ENCODE results near the gene WDR7.

WDR7 gene

DNA sequence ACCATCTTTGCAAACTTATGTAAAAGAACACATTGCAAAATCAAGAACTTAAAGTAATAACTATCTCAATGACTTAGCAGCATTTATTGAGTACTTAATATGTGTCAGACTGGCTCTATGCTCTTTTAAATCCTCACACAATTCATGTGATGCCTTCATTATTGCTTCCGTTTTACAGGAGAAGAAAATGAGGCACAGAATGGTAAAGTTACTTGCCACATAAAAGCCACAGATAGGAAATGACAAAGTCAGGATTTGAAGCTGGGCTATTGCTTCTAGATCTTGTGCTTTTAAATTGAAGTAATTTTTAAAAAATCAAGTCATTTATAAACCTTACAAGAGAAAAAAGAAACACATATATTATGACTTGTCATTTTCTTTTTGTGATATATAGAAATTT, 174.2 kb downstream of the WDR7 start:
- Histone ChIP-seq H3K4me3 (ENCODE audit: insufficient read depth, low read depth, low read length) (no peak overlapping the region), H3K9me3 (ENCODE audit: control insufficient read depth, low read length) (no peaks in the 10 kb centered on the region), H3K27ac (ENCODE audit: insufficient read depth, low read depth, low read length, poor library complexity, severe bottlenecking) (no peak overlapping the region), H3K27me3 (ENCODE audit: control insufficient read depth, insufficient read depth, low read length, poor library complexity, severe bottlenecking) (no peaks in the 10 kb centered on the region), H3K36me3 (ENCODE audit: control insufficient read depth, insufficient read depth, low read length) (no peaks in the 10 kb centered on the region), H3K4me1 (ENCODE audit: control insufficient read depth, insufficient read depth, low read length) (no peaks in the 10 kb centered on the region)
- WGBS, 2 experiments, result 92 to 94% methylated on average over 1 of the region's 1 CpG

DNA sequence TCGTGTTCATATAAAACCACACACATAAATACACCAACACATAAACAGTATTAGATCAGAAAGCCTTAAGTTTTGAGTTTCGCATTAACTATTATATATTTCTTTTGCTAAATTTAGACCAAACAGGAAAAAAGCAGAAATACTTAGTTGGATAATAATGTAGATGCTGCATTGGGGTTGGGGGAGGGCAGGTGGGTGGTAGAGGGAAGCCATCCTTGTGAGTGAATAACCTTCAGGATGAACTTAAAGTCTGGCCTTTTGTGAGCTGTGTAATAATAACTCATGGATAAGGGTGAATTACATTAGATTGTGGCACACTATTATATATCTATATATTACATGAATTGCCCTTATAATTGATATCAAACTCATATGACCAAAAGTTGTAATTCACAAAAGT, 174.7 kb downstream of the WDR7 start:
- no peak overlapping the region for H3K4me3 ChIP-seq (ENCODE audit: insufficient read depth, low read depth, low read length)
- no peaks in the 10 kb centered on the region for H3K36me3 ChIP-seq (ENCODE audit: control insufficient read depth, insufficient read depth, low read length)
- no peaks in the 10 kb centered on the region for H3K4me1 ChIP-seq (ENCODE audit: control insufficient read depth, insufficient read depth, low read length)
- H3K27ac ChIP-seq (ENCODE audit: insufficient read depth, low read depth, low read length, poor library complexity, severe bottlenecking), result no peak overlapping the region
- 100% methylated on average over 2 of the region's 2 CpGs; no CpG with 5 or more reads in 1 of the 2 experiments for WGBS, 2 experiments
- H3K27me3 ChIP-seq (ENCODE audit: control insufficient read depth, insufficient read depth, low read length, poor library complexity, severe bottlenecking), result no peaks in the 10 kb centered on the region
- no peaks in the 10 kb centered on the region for H3K9me3 ChIP-seq (ENCODE audit: control insufficient read depth, low read length)

DNA sequence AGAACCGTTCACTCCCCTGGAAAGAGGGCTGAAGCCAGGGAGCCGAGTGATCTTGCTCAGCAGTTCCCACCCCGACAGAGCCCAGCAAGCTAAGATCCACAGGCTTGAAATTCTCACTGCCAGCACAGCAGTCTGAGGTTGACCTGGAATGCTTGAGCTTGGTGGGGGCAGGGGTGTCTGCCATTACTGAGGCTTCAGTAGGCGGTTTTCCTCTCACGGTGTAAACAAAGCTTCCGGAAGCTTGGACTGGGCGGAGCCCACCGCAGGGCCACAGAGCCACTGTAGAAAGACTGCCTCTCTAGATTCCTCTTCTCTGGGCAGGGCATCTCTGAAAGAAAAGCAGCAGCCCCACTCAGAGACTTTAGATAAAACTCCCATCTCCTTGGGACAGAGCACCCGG, 180.8 kb downstream of the WDR7 start:
- H3K27me3 ChIP-seq (ENCODE audit: control insufficient read depth, insufficient read depth, low read length, poor library complexity, severe bottlenecking), result no peaks in the 10 kb centered on the region
- H3K27ac ChIP-seq (ENCODE audit: insufficient read depth, low read depth, low read length, poor library complexity, severe bottlenecking), result no peak overlapping the region
- WGBS, 2 experiments, result 83 to 84% methylated on average over 9 of the region's 9 CpGs
- H3K4me1 ChIP-seq (ENCODE audit: control insufficient read depth, insufficient read depth, low read length), result peaks cover 6% of the 10 kb centered on the region
- H3K9me3 ChIP-seq (ENCODE audit: control insufficient read depth, low read length), result no peaks in the 10 kb centered on the region
- H3K36me3 ChIP-seq (ENCODE audit: control insufficient read depth, insufficient read depth, low read length), result no peaks in the 10 kb centered on the region
- no peak overlapping the region for H3K4me3 ChIP-seq (ENCODE audit: insufficient read depth, low read depth, low read length)

DNA sequence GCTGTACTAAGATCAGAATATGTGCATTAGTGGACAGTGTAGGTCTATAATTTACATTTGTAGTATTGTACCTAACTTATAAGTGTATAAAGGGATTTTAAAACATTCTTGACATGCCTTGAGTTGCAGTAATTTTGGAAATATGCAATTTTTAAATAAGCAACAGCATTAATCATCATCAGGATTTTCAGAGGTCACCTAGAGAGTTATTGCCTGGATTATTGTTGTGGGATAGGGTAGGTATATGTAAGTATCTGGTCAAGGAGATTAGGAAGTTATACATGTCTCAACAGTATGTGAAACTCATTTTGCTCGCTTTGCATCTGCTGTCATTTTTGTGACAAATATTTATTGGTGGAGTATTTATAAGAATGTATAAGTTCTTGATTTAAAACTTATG, 184.2 kb downstream of the WDR7 start:
- no peaks in the 10 kb centered on the region for H3K9me3 ChIP-seq (ENCODE audit: control insufficient read depth, low read length)
- H3K4me3 ChIP-seq (ENCODE audit: insufficient read depth, low read depth, low read length), result no peak overlapping the region
- WGBS, 2 experiments, result 89 to 100% methylated on average over 1 of the region's 1 CpG
- H3K4me1 ChIP-seq (ENCODE audit: control insufficient read depth, insufficient read depth, low read length), result peaks cover 6% of the 10 kb centered on the region
- H3K36me3 ChIP-seq (ENCODE audit: control insufficient read depth, insufficient read depth, low read length), result no peaks in the 10 kb centered on the region
- no peak overlapping the region for H3K27ac ChIP-seq (ENCODE audit: insufficient read depth, low read depth, low read length, poor library complexity, severe bottlenecking)
- no peaks in the 10 kb centered on the region for H3K27me3 ChIP-seq (ENCODE audit: control insufficient read depth, insufficient read depth, low read length, poor library complexity, severe bottlenecking)

DNA sequence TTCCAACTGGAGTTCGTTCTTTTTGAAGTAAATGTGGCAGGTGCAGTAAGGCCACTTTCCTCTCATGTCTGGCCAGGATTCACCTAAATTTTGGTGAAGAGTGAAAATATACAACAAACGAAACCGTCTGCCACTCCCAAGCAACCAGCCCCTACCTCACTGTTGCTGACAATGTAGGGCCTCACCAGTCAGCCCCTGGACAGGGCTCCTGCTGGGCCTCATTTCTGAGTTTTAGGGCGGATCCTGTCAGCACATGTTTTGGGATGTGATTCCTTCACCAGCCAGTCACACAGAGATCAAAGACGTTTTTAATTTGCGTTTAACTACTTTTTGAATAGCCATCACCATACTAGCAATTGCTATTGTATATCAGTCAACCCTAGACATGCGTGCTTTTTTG, 185.0 kb downstream of the WDR7 start:
- Histone ChIP-seq H3K9me3 (ENCODE audit: control insufficient read depth, low read length) (no peaks in the 10 kb centered on the region), H3K27me3 (ENCODE audit: control insufficient read depth, insufficient read depth, low read length, poor library complexity, severe bottlenecking) (no peaks in the 10 kb centered on the region), H3K36me3 (ENCODE audit: control insufficient read depth, insufficient read depth, low read length) (no peaks in the 10 kb centered on the region), H3K27ac (ENCODE audit: insufficient read depth, low read depth, low read length, poor library complexity, severe bottlenecking) (no peak overlapping the region), H3K4me3 (ENCODE audit: insufficient read depth, low read depth, low read length) (no peak overlapping the region), H3K4me1 (ENCODE audit: control insufficient read depth, insufficient read depth, low read length) (peaks cover 6% of the 10 kb centered on the region)
- 56 to 71% methylated on average over 7 of the region's 7 CpGs for WGBS, 2 experiments

DNA sequence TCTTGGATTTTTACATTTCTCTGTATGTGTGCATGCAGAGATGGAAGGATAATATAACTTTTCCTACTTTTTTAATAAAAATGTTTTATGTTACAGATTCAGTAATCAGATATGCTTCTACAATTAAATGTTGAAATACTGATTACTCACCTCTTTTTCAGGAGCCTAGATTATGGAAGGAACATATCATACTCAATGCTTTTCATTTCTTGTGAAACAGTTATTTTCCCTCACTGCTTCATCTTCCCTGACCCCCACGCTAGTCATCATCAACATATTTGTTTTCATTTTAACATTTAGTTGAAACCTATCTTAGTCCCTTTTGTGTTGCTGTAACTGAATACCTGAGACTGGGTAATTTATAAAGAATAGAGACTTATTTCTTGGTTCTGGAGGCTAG, 190.7 kb downstream of the WDR7 start:
- no peaks in the 10 kb centered on the region for H3K27me3 ChIP-seq (ENCODE audit: control insufficient read depth, insufficient read depth, low read length, poor library complexity, severe bottlenecking)
- no peak overlapping the region for H3K4me3 ChIP-seq (ENCODE audit: insufficient read depth, low read depth, low read length)
- WGBS, 2 experiments, result 100% methylated on average over 1 of the region's 1 CpG
- H3K27ac ChIP-seq (ENCODE audit: insufficient read depth, low read depth, low read length, poor library complexity, severe bottlenecking), result no peak overlapping the region
- H3K36me3 ChIP-seq (ENCODE audit: control insufficient read depth, insufficient read depth, low read length), result no peaks in the 10 kb centered on the region
- no peaks in the 10 kb centered on the region for H3K9me3 ChIP-seq (ENCODE audit: control insufficient read depth, low read length)
- H3K4me1 ChIP-seq (ENCODE audit: control insufficient read depth, insufficient read depth, low read length), result no peaks in the 10 kb centered on the region

DNA sequence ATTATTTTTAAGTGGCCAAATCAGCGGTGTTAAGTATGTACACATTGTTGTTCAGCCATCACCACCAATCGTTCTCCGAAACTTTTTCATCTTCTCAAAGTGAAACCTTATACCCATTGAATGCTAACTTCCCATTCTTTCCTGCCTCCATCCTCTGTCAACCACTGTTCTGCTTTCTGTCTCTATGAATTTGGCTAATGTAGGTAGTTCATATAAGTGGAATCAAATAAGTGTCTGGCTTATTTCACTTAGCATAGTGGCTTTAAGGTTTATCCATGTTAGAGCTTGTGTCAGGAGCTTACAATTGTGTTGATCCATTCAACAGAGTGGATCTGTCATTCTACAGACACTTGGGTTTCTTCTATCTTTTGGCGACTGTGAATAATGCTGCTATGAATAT, 192.1 kb downstream of the WDR7 start:
- Histone ChIP-seq H3K27ac (ENCODE audit: insufficient read depth, low read depth, low read length, poor library complexity, severe bottlenecking) (no peak overlapping the region), H3K36me3 (ENCODE audit: control insufficient read depth, insufficient read depth, low read length) (no peaks in the 10 kb centered on the region), H3K4me1 (ENCODE audit: control insufficient read depth, insufficient read depth, low read length) (no peaks in the 10 kb centered on the region), H3K27me3 (ENCODE audit: control insufficient read depth, insufficient read depth, low read length, poor library complexity, severe bottlenecking) (no peaks in the 10 kb centered on the region), H3K4me3 (ENCODE audit: insufficient read depth, low read depth, low read length) (no peak overlapping the region), H3K9me3 (ENCODE audit: control insufficient read depth, low read length) (no peaks in the 10 kb centered on the region)
- WGBS, 2 experiments, result 95 to 96% methylated on average over 4 of the region's 4 CpGs

DNA sequence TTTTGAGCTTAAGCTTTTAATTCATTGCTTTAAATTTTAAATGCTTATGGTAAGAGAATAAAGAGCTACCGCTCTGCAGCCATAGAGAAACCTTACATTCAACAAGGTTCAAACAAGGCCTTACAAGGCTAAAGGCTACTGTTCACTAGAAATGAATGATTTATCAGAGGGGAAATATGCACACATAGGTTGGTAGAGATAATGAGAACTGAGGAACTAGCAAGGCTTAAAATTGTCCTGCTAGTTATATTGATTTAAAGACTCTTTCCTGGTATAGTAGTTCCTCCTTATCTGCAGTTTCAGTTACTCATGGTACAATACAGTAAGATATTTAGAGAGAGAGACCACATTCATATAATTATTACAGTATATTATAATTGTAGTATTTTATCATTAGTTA, 193.4 kb downstream of the WDR7 start:
- Histone ChIP-seq H3K4me3 (ENCODE audit: insufficient read depth, low read depth, low read length) (no peak overlapping the region), H3K9me3 (ENCODE audit: control insufficient read depth, low read length) (no peaks in the 10 kb centered on the region), H3K27ac (ENCODE audit: insufficient read depth, low read depth, low read length, poor library complexity, severe bottlenecking) (no peak overlapping the region), H3K36me3 (ENCODE audit: control insufficient read depth, insufficient read depth, low read length) (no peaks in the 10 kb centered on the region), H3K27me3 (ENCODE audit: control insufficient read depth, insufficient read depth, low read length, poor library complexity, severe bottlenecking) (no peaks in the 10 kb centered on the region), H3K4me1 (ENCODE audit: control insufficient read depth, insufficient read depth, low read length) (no peaks in the 10 kb centered on the region)
- WGBS, 2 experiments, result 100% methylated on average over 1 of the region's 1 CpG; no CpG with 5 or more reads in 1 of the 2 experiments

DNA sequence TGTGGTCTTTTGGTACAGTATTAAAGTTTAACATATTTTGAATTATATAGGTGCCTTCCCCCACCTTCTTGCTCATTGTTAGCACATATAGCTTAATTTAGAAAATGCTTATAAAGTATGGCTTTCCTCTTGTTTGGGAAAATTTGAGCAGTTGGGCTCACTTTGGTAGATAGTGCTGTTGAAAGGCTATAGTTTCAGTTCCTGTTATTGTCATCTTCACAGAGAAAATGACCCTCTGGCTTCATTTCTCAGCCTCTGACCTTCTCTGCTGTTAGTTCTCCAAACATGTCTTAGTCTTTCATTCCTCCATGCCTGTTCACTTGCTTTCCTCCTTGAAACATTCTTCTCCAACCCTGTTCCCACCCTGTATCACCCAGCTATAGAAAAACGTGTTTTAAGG, 200.6 kb downstream of the WDR7 start:
- no peak overlapping the region for H3K4me3 ChIP-seq (ENCODE audit: insufficient read depth, low read depth, low read length)
- H3K36me3 ChIP-seq (ENCODE audit: control insufficient read depth, insufficient read depth, low read length), result no peaks in the 10 kb centered on the region
- WGBS, 2 experiments, result 66 to 80% methylated on average over 1 of the region's 1 CpG
- no peaks in the 10 kb centered on the region for H3K9me3 ChIP-seq (ENCODE audit: control insufficient read depth, low read length)
- no peak overlapping the region for H3K27ac ChIP-seq (ENCODE audit: insufficient read depth, low read depth, low read length, poor library complexity, severe bottlenecking)
- no peaks in the 10 kb centered on the region for H3K4me1 ChIP-seq (ENCODE audit: control insufficient read depth, insufficient read depth, low read length)
- no peaks in the 10 kb centered on the region for H3K27me3 ChIP-seq (ENCODE audit: control insufficient read depth, insufficient read depth, low read length, poor library complexity, severe bottlenecking)

DNA sequence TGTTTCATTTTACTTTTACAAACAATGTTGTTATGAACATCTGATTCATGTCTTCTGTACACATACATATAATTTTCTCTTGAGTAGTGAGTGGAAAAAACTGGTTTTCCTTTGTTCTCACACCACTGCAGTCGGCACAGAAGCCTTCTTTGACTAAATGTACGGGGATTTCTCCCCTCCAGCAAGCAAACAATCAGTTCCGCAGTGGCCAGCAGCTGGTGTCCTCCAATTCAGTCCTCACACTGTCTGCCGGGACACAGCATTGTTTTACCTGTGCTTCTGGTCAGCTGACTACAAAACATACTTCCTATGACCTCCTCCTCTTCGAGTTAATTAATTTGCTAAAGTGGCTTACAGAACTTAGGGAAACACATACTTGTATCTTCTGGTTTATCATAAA, 202.8 kb downstream of the WDR7 start:
- 80 to 86% methylated on average over 4 to 5 of the region's 5 CpGs for WGBS, 2 experiments
- Histone ChIP-seq H3K4me1 (ENCODE audit: control insufficient read depth, insufficient read depth, low read length) (no peaks in the 10 kb centered on the region), H3K27ac (ENCODE audit: insufficient read depth, low read depth, low read length, poor library complexity, severe bottlenecking) (no peak overlapping the region), H3K4me3 (ENCODE audit: insufficient read depth, low read depth, low read length) (no peak overlapping the region), H3K9me3 (ENCODE audit: control insufficient read depth, low read length) (no peaks in the 10 kb centered on the region), H3K27me3 (ENCODE audit: control insufficient read depth, insufficient read depth, low read length, poor library complexity, severe bottlenecking) (no peaks in the 10 kb centered on the region), H3K36me3 (ENCODE audit: control insufficient read depth, insufficient read depth, low read length) (no peaks in the 10 kb centered on the region)

DNA sequence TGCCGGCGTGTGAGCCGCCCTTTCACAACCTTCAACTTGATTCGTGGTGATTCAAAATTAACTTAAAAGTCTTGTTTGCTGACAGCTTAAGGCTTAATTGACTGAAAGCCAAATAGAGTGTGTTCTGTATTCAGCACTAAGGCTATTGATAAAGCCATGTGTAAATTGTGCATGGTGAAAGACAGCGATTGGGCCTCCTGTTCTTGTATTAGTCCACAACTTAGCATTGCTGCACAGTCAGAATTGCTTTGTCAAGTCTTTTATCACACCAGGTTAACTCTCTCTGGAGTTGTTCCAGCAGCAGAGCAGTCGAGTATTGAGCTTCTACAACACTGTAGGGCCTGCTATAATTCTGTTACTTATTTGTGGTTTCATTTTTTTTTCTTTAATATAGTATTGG, 210.1 kb downstream of the WDR7 start:
- Histone ChIP-seq H3K27ac (ENCODE audit: insufficient read depth, low read depth, low read length, poor library complexity, severe bottlenecking) (no peak overlapping the region), H3K36me3 (ENCODE audit: control insufficient read depth, insufficient read depth, low read length) (no peaks in the 10 kb centered on the region), H3K4me3 (ENCODE audit: insufficient read depth, low read depth, low read length) (no peak overlapping the region), H3K4me1 (ENCODE audit: control insufficient read depth, insufficient read depth, low read length) (no peaks in the 10 kb centered on the region), H3K27me3 (ENCODE audit: control insufficient read depth, insufficient read depth, low read length, poor library complexity, severe bottlenecking) (no peaks in the 10 kb centered on the region), H3K9me3 (ENCODE audit: control insufficient read depth, low read length) (no peaks in the 10 kb centered on the region)
- 86 to 92% methylated on average over 5 to 6 of the region's 6 CpGs for WGBS, 2 experiments

Data from ectodermal cell (in vitro differentiated cells).